Lower leg skin (tissue), 3 donors: Measurements from ENCODE around the gene MGAT4A.

Experiments
- POLR2A ChIP-seq, 2 donors: fragments of 450-650 bp; IDR thresholded peaks; one replicate each; pipeline ENCODE4 v1.6.1; 2016 to 2017; ENCODE audit warnings: antibody characterized with exemption in 2 of 2, mild to moderate bottlenecking in 1 of 2, moderate library complexity in 1 of 2
- TF ChIP-seq, protein P1 (sequence below), 3 donors: fragments of 450-650 bp; IDR thresholded peaks; one replicate each; pipeline ENCODE4 v1.5.1; 2016; ENCODE audit warnings: antibody characterized with exemption in 3 of 3, mild to moderate bottlenecking in 3 of 3, moderate library complexity in 2 of 3

DNA sequence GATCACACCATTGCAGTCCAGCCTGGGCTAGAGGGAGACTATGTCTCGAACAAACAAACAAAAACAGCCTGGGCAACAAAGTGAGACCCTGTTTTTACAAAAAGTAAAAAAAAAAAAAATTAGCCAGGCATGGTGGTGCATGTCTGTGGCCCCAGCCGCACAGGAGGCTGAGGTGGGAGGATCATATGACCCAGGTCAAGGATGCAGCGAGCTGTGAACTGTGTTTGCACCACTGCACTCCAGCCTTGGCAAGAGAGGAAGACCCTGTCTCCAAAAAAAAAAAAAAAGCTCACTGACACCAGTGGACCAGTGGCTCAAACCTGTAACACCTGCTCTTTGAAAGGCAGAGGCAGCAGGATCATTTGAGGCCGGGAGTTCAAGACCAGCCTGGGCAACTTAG lies 82.5 kb downstream of the MGAT4A start:
- TF ChIP-seq, protein P1, sequence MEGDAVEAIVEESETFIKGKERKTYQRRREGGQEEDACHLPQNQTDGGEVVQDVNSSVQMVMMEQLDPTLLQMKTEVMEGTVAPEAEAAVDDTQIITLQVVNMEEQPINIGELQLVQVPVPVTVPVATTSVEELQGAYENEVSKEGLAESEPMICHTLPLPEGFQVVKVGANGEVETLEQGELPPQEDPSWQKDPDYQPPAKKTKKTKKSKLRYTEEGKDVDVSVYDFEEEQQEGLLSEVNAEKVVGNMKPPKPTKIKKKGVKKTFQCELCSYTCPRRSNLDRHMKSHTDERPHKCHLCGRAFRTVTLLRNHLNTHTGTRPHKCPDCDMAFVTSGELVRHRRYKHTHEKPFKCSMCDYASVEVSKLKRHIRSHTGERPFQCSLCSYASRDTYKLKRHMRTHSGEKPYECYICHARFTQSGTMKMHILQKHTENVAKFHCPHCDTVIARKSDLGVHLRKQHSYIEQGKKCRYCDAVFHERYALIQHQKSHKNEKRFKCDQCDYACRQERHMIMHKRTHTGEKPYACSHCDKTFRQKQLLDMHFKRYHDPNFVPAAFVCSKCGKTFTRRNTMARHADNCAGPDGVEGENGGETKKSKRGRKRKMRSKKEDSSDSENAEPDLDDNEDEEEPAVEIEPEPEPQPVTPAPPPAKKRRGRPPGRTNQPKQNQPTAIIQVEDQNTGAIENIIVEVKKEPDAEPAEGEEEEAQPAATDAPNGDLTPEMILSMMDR (IDR thresholded peaks at IDR 0.05): no peak
- TF ChIP-seq POLR2A (IDR thresholded peaks at IDR 0.05): no peak
